IMR-90 (cell line): ENCODE measurements around the gene PLXNA3. TPM values are rescaled to one million over a fixed set of nuclear protein-coding genes. Genes with fewer than 3 reads are reported as not detected.

Experiments used
- ATAC-seq: fragments of 200-7000 bp; cut with Tn5 transposase; 2 replicates; pipeline ENCODE4 v1.9.1; 2020; ENCODE audit warnings: low read depth, mild to moderate bottlenecking, moderate library complexity
- BruUV-seq: library from RNA; stranded (reverse); fragments of 400-500 nt; replicated peaks from 2 replicates; lab custom pipeline; 2021; lab: Mats Ljungman, UMichigan
- CTCF ChIA-PET: fragments of 300-600 bp; formaldehyde crosslinking; extraction: SDS; loops from one replicate; lab custom pipeline; 2021; ENCODE audit warnings: antibody characterized with exemption; lab: Yijun Ruan, JAX
- POLR2A ChIA-PET: fragments of 300-600 bp; sonication (Branson Sonifier 250); formaldehyde crosslinking; loops from one replicate; lab custom pipeline; 2022; ENCODE audit warnings: antibody characterized with exemption; ENCODE audit not compliant: unreplicated experiment; lab: Charles Lee
- DNase-seq: peaks from one replicate; pipeline ENCODE4 v3.0.0; 2013
- H2AFZ ChIP-seq: replicated peaks from 2 replicates; pipeline ENCODE3; 2013; ENCODE audit warnings: low read length, mild to moderate bottlenecking; ENCODE audit not compliant: poor library complexity
- H2AK5ac ChIP-seq: 2 replicates; pipeline ENCODE4 v1.6.1; 2013; ENCODE audit warnings: low read depth, low read length, inconsistent platforms
- H2AK9ac ChIP-seq: replicated peaks from 2 replicates; pipeline ENCODE3; 2013; ENCODE audit warnings: mild to moderate bottlenecking, low read depth, low read length, moderate library complexity; ENCODE audit not compliant: poor library complexity
- H2BK120ac ChIP-seq: 2 replicates; pipeline ENCODE4 v1.6.1; 2013; ENCODE audit warnings: low read depth, low read length, inconsistent platforms
- H2BK15ac ChIP-seq: 3 replicates; pipeline ENCODE4 v1.6.1; 2013; ENCODE audit warnings: low read depth, low read length, inconsistent platforms
- H2BK20ac ChIP-seq: 2 replicates; pipeline ENCODE4 v1.6.1; 2013; ENCODE audit warnings: low read depth, mild to moderate bottlenecking, inconsistent platforms, low read length, moderate library complexity
- H2BK5ac ChIP-seq: 2 replicates; pipeline ENCODE4 v1.6.1; 2013; ENCODE audit warnings: mild to moderate bottlenecking, low read depth, low read length, inconsistent platforms; ENCODE audit not compliant: poor library complexity, severe bottlenecking
- H3K14ac ChIP-seq: replicated peaks from 2 replicates; pipeline ENCODE4 v1.6.1; 2013; ENCODE audit warnings: low read depth, low read length, inconsistent platforms
- H3K18ac ChIP-seq: 2 replicates; pipeline ENCODE4 v1.6.1; 2013; ENCODE audit warnings: low read depth, low read length, control low read depth
- H3K23ac ChIP-seq: 2 replicates; pipeline ENCODE4 v1.6.1; 2013; ENCODE audit warnings: low read depth, low read length, inconsistent platforms
- H3K27ac ChIP-seq: 2 replicates; pipeline ENCODE4 v1.5.1; 2013; ENCODE audit warnings: mild to moderate bottlenecking, control low read depth, low read length; ENCODE audit not compliant: insufficient read depth
- H3K27me3 ChIP-seq: 2 replicates; pipeline ENCODE4 v1.6.1; 2013; ENCODE audit warnings: low read length; ENCODE audit not compliant: control insufficient read depth, insufficient read depth
- H3K36me3 ChIP-seq: 2 replicates; pipeline ENCODE4 v1.6.1; 2013; ENCODE audit warnings: low read length, mixed read lengths; ENCODE audit not compliant: control insufficient read depth, insufficient read depth
- H3K4ac ChIP-seq: 2 replicates; pipeline ENCODE4 v1.6.1; 2013; ENCODE audit warnings: low read depth, low read length, inconsistent platforms
- H3K4me1 ChIP-seq: 2 replicates; pipeline ENCODE4 v1.6.1; 2013; ENCODE audit warnings: low read length, mixed read lengths; ENCODE audit not compliant: control insufficient read depth, insufficient read depth
- H3K4me2 ChIP-seq: 2 replicates; pipeline ENCODE4 v1.6.1; 2013; ENCODE audit warnings: low read depth, mild to moderate bottlenecking, control low read depth, low read length, moderate library complexity
- H3K4me3 ChIP-seq: 2 replicates; pipeline ENCODE4 v1.5.1; 2013; ENCODE audit warnings: low read depth, mild to moderate bottlenecking, control low read depth, low read length, moderate library complexity; ENCODE audit not compliant: insufficient read depth
- H3K56ac ChIP-seq: 2 replicates; pipeline ENCODE4 v1.6.1; 2013; ENCODE audit warnings: low read length, inconsistent platforms; ENCODE audit not compliant: insufficient read depth; ENCODE audit errors: extremely low read depth
- H3K79me1 ChIP-seq, 2 experiments: 2 replicates each; pipeline ENCODE4 v1.6.1; 2013; ENCODE audit warnings: low read length in 2 of 2, inconsistent platforms in 1 of 2, low read depth in 1 of 2
- H3K9ac ChIP-seq: 2 replicates; pipeline ENCODE4 v1.6.1; 2013; ENCODE audit warnings: low read depth, low read length, control low read depth
- H3K9me1 ChIP-seq: 2 replicates; pipeline ENCODE4 v1.6.1; 2013; ENCODE audit warnings: low read length, inconsistent platforms; ENCODE audit not compliant: insufficient read depth
- H3K9me3 ChIP-seq: 2 replicates; pipeline ENCODE4 v1.6.1; 2013; ENCODE audit warnings: low read length; ENCODE audit not compliant: control insufficient read depth, insufficient read depth
- H4K20me1 ChIP-seq: 2 replicates; pipeline ENCODE4 v1.6.1; 2013; ENCODE audit warnings: low read length, inconsistent platforms; ENCODE audit not compliant: insufficient read depth
- H4K5ac ChIP-seq: 2 replicates; pipeline ENCODE4 v1.6.1; 2013; ENCODE audit warnings: mild to moderate bottlenecking, low read depth, low read length, control low read depth
- H4K8ac ChIP-seq, 2 experiments: 2 replicates each; pipeline ENCODE4 v1.6.1; 2013; ENCODE audit warnings: low read depth in 2 of 2, low read length in 2 of 2, control low read depth in 1 of 2, inconsistent platforms in 1 of 2
- H4K91ac ChIP-seq: 2 replicates; pipeline ENCODE4 v1.6.1; 2013; ENCODE audit warnings: low read depth, low read length, inconsistent platforms; ENCODE audit not compliant: insufficient read depth
- BHLHE40 ChIP-seq: fragments of 150-350 bp; IDR thresholded peaks from 2 replicates; pipeline ENCODE4 v1.6.1; 2016; ENCODE audit warnings: mild to moderate bottlenecking, low read depth, low read length
- CEBPB ChIP-seq: IDR thresholded peaks from 2 replicates; pipeline ENCODE4 v1.6.1; 2012; ENCODE audit warnings: low read depth, low read length, improper control_type of control experiment
- CHD1 ChIP-seq: IDR thresholded peaks from 2 replicates; pipeline ENCODE4 v1.6.1; 2012; ENCODE audit warnings: low read depth, low read length, improper control_type of control experiment
- CTCF ChIP-seq: conservative IDR thresholded peaks from 2 replicates; pipeline ENCODE4 v1.5.1; 2012; ENCODE audit warnings: mild to moderate bottlenecking, low read depth, low read length, improper control_type of control experiment
- ELK1 ChIP-seq: fragments of 150-350 bp; IDR thresholded peaks from 2 replicates; pipeline ENCODE4 v1.6.1; 2016; ENCODE audit warnings: low read depth, mild to moderate bottlenecking, low read length, moderate library complexity, borderline replicate concordance
- FOS ChIP-seq: fragments of 150-350 bp; IDR thresholded peaks from 2 replicates; pipeline ENCODE4 v1.6.1; 2016; ENCODE audit warnings: low read depth, low read length
- MAFK ChIP-seq: IDR thresholded peaks from 2 replicates; pipeline ENCODE4 v1.6.1; 2012; ENCODE audit warnings: low read depth, low read length, improper control_type of control experiment
- MAZ ChIP-seq: IDR thresholded peaks from 2 replicates; pipeline ENCODE4 v1.6.1; 2012; ENCODE audit warnings: low read depth, mild to moderate bottlenecking, low read length, improper control_type of control experiment, moderate library complexity, borderline replicate concordance
- MXI1 ChIP-seq: IDR thresholded peaks from 2 replicates; pipeline ENCODE4 v1.6.1; 2012; ENCODE audit warnings: low read depth, mild to moderate bottlenecking, low read length, moderate library complexity, borderline replicate concordance
- NFE2L2 ChIP-seq: fragments of 150-350 bp; IDR thresholded peaks from 2 replicates; pipeline ENCODE4 v1.6.1; 2016; ENCODE audit warnings: low read depth, mild to moderate bottlenecking, low read length
- POLR2A ChIP-seq: IDR thresholded peaks from 2 replicates; pipeline ENCODE4 v1.6.1; 2012; ENCODE audit warnings: mild to moderate bottlenecking, low read depth, low read length
- RAD21 ChIP-seq: IDR thresholded peaks from 2 replicates; pipeline ENCODE4 v1.6.1; 2012; ENCODE audit warnings: low read length, improper control_type of control experiment
- RCOR1 ChIP-seq: IDR thresholded peaks from 2 replicates; pipeline ENCODE4 v1.6.1; 2012; ENCODE audit warnings: mild to moderate bottlenecking, low read length, improper control_type of control experiment; ENCODE audit not compliant: insufficient replicate concordance
- RFX5 ChIP-seq: IDR thresholded peaks from 2 replicates; pipeline ENCODE4 v1.8.0; 2012; ENCODE audit warnings: low read depth, mild to moderate bottlenecking, low read length, moderate library complexity
- SMC3 ChIP-seq: fragments of 150-350 bp; IDR thresholded peaks from 2 replicates; pipeline ENCODE4 v1.6.1; 2016; ENCODE audit warnings: low read depth, mild to moderate bottlenecking, antibody characterized with exemption, low read length, moderate library complexity
- USF2 ChIP-seq: fragments of 150-350 bp; IDR thresholded peaks from 2 replicates; pipeline ENCODE4 v1.6.1; 2017; ENCODE audit warnings: mild to moderate bottlenecking, antibody characterized with exemption, low read length, low read depth
- WGBS, 2 experiments: methylation state at CpG; one replicate each; pipeline versions ENCODE4 v1.1.5 to v1.1.7; 2013; ENCODE audit warnings: missing lambda C conversion rate in 2 of 2; ENCODE audit not compliant: insufficient read length in 1 of 2; ENCODE audit errors: extremely low coverage in 2 of 2; 5-methylcytosine and 5-hydroxymethylcytosine counted together
- dilution Hi-C: fragments of 300-500 bp; cut with HindIII; formaldehyde crosslinking; loops from one replicate; pipeline ENCODE4 v1.14.3; 2018; ENCODE audit warnings: low sequenced_read_pairs; ENCODE audit not compliant: unreplicated experiment
- in situ Hi-C: fragments of 300-500 bp; cut with MboI; formaldehyde crosslinking; loops from 3 replicates; pipeline ENCODE4 v1.14.3; 2019; ENCODE audit warnings: low sequenced_read_pairs, inconsistent platforms, mixed read lengths
- intact Hi-C: fragments of 100-400 bp; cut with micrococcal nuclease; formaldehyde crosslinking; loops from 2 replicates; pipeline ENCODE4 v1.10.0; 2022
- polyA plus RNA-seq, 3 experiments: library from polyadenylated mRNA; depleted of rRNA; stranded (reverse); fragments of >200 nt; gene quantifications; 2 replicates each; pipeline ENCODE4 v1.2.3, GENCODE V29; 2012; ENCODE audit warnings: low replicate concordance in 1 of 3
- total RNA-seq: library from RNA; depleted of rRNA; stranded (reverse); fragments of >200 nt; gene quantifications from 2 replicates; pipeline ENCODE4 v1.2.3, GENCODE V29; 2012

Gene PLXNA3
- total and polyA plus RNA-seq, 2 of the 4 experiments (the other 2 are of a cell fraction) = 4.3 to 111 TPM

GRCh38 chrX:154495472-154495922 lies 37.4 kb downstream of the PLXNA3 start:
- no peak overlapping the region for H2AK5ac ChIP-seq
- dilution Hi-C loops = no loop called here
- no peak overlapping the region for H2BK120ac ChIP-seq
- no peak overlapping the region for H3K4me3 ChIP-seq
- no peaks in the 10 kb centered on the region for H3K9me1 ChIP-seq
- DNase-seq = no peak
- no peaks in the 10 kb centered on the region for H4K20me1 ChIP-seq
- WGBS, 2 experiments = no CpG with 5 or more reads among the region's 6 CpGs
- H2BK5ac ChIP-seq = no peak overlapping the region
- ATAC-seq = no peak
- no peak overlapping the region for H3K18ac ChIP-seq
- H3K36me3 ChIP-seq = no peaks in the 10 kb centered on the region
- no peak overlapping the region for H2AFZ ChIP-seq
- ChIA-PET POLR2A (no interaction called here), CTCF (no interaction called here)
- H3K79me1 ChIP-seq = no peaks in the 10 kb centered on the region
- H3K4ac ChIP-seq = no peak overlapping the region
- H3K9ac ChIP-seq = no peak overlapping the region
- H3K4me1 ChIP-seq = no peaks in the 10 kb centered on the region
- no peaks in the 10 kb centered on the region for H3K27me3 ChIP-seq
- H3K27ac ChIP-seq = no peak overlapping the region
- H3K9me3 ChIP-seq = no peaks in the 10 kb centered on the region
- BruUV-seq = no TSS peak
- H4K91ac ChIP-seq = no peak overlapping the region
- in situ Hi-C loops = no loop called here
- H3K14ac ChIP-seq = no peak overlapping the region
- TF ChIP-seq SMC3 = no peak
- no peak for TF ChIP-seq NFE2L2
- no peak for TF ChIP-seq FOS
- TF ChIP-seq CEBPB = no peak
- TF ChIP-seq POLR2A = no peak
- no peak for TF ChIP-seq CHD1
- TF ChIP-seq MAFK = no peak
- no peak for TF ChIP-seq RFX5
- TF ChIP-seq USF2 = no peak
- TF ChIP-seq MXI1 = no peak
- TF ChIP-seq ELK1 = no peak
- no peak for TF ChIP-seq RCOR1
- no peak for TF ChIP-seq CTCF
- TF ChIP-seq MAZ = no peak
- no peak for TF ChIP-seq BHLHE40
- no peak for TF ChIP-seq RAD21
- no peak overlapping the region for H2BK20ac ChIP-seq
- intact Hi-C loops = no loop called here
- no peak overlapping the region for H4K5ac ChIP-seq
- no peak overlapping the region for H2AK9ac ChIP-seq
- no peak overlapping the region for H3K23ac ChIP-seq
- H4K8ac ChIP-seq = no peak overlapping the region
- no peak overlapping the region for H2BK15ac ChIP-seq
- H3K56ac ChIP-seq = no peak overlapping the region
- no peak overlapping the region for H3K4me2 ChIP-seq
